GM19468 (cell line): Measurements from ENCODE around the gene NT5C3A.
"Not testable (repeated sequence)": the region's sequence is repeated elsewhere in the genome, so short reads cannot be mapped to it uniquely, and the experiment has no call there.

Experiments
- ATAC-seq: cut with Tn5 transposase; IDR thresholded peaks from one replicate; pipeline ENCODE4 v1.9.1; 2021; ENCODE audit warnings: mild to moderate bottlenecking, moderate library complexity, moderate number of reproducible peaks; ENCODE audit not compliant: unreplicated experiment; ENCODE audit errors: extremely low read depth

Gene NT5C3A

DNA sequence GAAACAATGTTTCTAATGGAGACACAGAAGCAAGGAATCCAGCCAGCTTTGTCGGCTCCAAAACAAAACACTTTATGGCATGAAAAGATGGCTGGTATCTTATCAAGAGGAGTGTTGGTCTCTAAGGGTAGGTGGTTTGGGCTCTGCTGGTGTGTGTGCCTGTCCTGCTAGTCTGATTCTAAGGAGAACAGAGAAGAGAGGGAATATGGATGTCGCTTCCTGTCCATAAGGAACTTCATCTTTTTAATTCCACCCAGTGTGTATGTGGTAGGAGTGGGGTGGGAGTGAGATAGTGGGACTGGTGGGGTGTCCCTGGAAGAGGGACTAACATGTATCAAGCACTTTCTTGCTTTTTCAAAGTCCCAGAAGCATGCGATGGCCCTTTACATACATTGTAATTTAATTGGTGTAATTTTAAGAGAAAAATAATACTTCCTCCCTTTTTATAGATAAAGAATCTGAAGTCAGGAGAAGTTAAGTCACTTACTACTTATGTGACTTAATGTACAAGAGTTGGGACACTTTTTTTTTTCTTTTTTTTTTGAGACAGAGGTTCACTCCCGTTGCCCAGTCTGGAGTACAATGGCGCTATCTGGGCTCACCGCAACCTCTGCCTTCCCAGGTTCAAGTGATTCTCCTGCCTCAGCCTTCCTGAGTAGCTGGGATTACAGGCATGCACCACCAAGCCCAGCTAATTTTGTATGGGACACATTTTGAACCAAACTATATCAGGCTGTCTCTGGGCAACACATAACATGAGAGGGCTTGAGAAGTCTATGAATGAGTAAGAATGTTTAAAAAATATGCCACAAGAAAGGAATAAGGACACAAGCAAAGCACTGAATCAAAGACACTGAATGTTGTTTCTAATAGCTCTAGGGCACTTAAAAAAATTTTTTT is 18.8 kb downstream of the NT5C3A start:
- no peak for ATAC-seq

DNA sequence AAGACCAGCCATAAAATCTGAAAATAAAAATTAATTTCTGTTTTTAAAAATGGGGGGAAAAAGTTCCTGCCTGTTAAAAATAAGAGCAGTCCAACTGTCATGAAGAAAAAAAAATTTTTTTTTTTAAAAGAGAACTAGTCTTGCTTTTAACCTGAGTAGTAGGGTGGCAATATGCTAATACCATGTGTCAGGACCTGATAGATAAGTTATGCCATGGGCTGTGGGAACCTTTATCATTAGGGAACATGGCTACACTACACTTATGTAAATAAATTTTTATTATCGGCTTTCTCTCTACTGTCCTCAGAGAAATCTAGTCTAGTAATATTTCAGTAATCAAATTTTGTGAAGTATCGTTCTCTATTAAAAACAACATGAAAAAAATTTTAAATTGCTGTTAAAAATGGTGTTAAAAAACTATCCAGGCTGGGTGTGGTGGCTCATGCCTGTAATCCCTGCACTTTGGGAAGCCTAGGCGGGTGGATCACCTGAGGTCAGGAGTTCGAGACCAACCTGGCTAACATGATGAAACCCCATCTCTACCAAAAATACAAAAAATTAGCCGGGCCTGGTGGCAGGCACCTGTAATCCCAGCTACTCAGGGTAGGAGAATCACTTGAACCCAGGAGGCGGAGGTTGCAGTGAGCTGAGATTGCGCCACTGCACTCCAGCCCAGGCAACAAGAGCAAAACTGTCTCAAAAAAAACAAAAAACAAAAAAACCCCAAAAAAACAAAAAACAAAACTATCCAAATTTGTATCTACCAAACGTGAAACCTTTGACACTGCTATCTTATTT is 20.7 kb downstream of the NT5C3A start:
- no peak for ATAC-seq

DNA sequence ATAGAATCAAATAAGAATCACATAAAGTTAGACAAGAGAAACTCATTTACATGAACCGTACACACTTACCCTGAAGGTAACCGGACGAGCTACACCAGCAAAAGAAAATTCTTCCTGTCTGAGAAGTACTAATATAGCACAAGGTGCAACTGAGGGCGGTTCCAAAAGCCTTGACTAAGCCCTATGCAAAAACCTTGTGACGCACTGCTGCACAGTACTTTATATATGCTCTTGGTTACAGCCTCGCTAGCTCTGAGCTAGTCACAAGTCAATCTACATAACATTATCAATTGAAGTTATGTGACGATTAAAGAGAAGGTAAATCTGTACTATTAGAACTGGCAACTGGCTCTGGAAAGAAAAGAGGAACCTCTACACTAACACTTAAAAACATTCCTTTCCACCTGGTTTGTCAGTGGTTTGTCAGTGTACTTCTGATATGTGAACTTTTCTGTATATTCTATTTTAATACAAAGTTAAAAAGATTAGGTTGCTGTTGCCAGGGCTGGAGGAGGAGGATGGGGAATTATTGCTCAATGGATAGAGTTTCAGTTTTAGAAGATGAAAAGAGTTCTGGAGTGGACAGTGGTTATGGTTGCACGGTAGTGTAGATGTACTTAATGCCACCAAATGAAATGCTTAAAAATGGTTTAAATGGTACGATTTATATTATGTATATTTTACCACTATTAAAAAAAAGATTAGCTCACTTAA is 21.6 kb downstream of the NT5C3A start:
- ATAC-seq, result peak; percentile 95

DNA sequence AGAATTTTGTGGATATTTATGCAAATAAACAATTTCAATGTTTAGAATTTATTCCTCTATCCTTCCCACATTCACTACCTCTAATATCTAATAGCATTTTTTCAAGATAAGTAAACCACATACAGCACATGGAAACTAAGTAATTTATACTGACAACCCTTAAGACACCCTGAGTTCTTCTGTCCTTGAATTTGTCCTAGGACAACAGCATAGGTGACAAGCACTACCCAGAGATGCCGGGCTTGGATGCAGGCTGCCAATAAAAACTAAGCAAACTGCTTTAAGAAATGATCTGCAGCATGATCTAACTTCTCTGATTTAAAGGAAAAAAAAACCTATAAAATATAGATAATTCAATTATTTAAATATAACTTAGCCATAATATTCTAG is 22.7 kb downstream of the NT5C3A start:
- no peak for ATAC-seq

DNA sequence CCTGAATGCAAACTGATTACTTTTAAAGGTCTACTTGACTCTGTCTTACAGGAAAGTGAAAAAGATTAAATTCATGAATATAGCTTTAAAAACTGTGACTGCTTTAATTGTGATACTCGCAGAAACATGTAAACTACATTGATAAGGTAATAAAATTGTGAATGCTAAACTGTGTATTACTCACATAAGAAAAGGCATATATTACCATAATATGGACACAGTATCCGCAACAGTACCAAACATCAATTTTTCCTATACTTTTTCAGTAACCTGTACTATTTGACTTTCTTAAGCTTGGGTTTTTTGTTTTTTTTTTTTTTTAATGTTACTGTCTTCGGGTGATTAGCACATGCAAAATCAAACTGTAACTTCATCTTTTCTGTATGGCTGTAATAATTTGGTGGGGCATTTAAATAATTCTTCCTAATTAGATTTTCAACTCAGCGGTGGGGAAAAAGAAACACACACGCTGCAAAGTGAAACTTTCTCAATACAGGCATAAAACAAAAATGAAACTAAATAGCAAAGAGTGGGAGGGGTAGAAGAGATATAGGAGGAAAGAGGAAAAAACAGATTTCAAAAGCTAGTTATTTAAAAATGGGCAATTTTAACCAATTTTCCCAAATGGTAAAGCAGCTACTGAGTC is 23.2 kb downstream of the NT5C3A start:
- ATAC-seq, result no peak

DNA sequence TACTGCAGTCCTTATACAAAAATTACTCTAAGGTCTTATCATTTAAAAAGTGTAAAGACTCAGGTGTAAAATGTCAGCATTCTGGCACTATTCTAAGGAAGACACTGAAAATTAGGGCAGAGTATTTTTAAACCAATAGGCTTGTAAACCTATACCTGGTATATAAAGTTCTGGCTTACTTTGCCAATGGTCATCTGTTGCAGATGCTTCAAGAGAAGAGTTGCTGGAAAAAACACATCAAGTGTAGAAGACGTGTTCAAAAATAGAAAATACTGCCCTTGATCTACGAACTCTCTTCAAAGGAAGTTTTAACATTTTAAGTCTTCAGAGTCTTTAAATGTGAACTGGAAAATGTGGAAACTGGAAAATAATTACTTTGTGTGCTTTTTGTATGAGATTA is 23.9 kb downstream of the NT5C3A start:
- ATAC-seq, result no peak

DNA sequence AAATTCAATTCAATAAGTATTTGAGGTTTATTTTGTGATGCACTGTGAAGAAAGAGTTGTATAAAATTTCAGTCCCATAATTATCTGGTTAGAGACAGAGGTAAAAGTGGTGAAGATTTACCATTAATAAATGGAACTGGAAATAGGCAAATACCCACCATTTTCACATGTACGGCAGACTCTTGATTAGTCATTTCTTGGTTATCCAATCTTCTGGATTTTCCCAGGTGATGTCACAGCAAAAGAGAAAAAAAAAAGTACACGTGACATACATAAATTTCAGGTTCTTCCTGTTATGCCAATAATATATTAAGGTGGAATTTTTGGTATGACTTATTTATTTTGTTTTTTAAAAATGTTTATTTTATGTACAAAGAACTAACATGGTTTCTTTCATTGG is 26.8 kb downstream of the NT5C3A start:
- ATAC-seq, result no peak

DNA sequence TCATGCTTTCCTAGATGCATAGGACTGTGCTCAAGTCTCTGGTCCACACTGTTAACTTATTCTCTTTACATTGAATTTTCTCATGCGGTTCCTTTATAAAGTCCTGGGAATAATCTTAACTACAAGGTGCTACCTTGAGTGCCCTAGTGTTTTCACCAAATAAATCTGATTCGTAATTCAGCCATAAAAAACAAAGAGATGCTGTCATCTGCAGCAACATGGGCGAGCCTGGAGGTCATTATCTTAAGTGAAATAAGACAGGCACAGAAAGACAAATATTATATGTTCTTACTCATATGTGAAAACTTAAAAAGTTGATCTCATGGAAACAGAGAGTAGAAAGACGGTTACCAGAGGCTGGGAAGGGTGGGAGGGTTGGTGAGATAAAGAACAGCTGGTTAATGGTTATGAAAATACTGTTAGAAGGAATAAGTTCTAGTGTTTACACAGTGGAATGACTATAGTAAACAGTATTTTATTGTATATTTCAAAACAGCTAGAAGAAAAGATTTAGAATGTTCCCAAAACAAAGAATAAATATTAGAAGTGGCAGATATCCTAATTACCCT is 38.3 kb downstream of the NT5C3A start:
- ATAC-seq, result no peak

DNA sequence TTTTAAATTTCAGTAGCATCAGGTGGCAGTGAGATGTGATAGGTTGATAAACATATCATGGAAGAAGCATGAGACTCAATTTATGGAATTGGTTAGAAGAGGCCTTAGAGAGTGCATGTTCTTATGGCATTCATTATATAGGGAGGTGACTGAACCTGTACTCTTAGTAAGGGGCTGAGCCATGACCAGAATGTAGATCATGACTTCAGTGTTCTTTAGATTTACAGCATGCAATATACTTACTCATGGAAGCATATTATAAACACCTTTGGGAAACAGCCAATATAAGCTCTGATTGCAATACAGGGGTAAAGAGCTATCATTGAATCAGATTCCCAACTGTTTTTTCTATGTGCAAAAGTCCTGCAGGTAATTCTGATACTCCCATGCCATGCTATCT is 50.2 kb downstream of the NT5C3A start:
- no peak for ATAC-seq

DNA sequence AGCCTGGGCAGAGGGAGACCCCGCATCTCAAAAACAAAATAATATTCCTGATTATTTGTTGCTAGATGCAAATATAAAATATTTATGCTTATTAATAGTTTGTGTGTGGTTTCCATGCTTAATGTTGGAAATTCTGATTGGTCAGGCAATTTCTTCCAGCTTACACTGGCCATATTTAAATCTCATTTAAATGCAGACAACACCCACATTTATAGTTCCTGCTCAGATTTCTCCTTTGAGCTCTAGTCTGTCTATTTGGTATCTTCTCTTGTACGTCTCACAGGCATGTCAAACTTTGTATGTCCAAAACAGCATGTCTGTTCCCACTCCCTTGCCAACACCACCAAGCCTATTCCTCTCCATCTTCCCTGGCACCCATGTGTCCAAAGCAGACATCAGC is 52.8 kb downstream of the NT5C3A start:
- ATAC-seq, result no peak

DNA sequence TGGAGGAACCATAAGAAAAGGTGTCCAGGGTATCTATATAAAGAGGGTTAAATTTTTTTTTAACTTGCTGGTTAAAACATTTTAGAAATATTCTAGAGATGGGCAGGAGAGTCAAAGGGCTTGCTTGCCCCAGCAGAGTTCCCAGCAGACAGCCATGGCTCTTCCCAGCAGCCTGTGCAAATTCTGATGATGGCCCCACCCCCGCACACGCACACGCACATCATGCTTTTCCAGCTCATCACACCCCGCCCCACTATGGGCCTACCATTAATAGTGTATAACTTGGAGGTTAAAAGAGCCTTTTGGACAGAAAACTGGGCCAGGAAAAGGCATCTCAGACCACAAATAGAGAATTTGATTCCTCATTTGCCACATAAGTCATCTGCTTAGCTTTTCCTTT is 56.9 kb downstream of the NT5C3A start:
- not testable (repeated sequence) for ATAC-seq

DNA sequence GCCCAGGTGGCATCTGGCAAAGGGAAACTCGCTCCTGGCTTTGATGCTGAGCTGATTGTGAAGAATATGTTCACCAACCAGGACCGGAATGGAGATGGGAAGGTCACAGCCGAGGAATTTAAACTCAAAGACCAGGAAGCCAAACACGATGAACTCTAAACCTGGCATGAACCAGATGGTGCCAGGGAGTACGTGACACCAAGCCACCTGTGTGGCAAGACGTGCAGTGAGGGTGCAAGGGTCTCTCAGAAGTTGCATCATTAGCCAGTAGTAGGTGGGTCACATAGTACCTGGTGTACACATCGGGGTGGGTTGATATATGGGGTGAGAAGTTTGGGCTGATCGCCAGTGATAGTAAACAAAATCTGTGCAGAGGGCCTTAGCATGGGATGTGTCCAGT is 57.4 kb downstream of the NT5C3A start:
- not testable (repeated sequence) for ATAC-seq

DNA sequence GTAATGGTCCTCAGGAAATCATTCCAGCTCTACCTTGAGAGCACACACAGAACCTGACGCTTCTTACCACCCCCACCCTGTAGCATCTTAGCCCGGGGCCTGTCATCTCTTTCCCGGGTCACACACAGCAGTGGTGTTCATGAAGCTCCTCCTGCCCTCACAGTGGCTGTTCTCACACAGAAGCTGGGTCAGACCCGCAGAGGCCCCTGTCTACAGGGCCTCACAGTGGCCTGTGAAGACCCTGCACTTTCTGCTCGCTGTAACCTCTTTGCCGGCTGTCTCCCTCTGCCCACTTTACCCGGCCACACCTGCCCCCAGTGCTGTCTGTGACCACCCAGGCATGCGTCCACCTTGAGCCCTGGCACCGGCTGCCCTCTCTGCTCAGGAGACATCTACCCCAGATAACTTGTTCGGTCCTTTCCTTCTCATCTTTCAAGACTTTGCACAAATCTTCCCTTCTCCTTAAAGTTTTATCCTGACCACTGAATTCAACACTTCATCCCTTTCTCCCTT is 58.4 kb downstream of the NT5C3A start:
- not testable (repeated sequence) for ATAC-seq

DNA sequence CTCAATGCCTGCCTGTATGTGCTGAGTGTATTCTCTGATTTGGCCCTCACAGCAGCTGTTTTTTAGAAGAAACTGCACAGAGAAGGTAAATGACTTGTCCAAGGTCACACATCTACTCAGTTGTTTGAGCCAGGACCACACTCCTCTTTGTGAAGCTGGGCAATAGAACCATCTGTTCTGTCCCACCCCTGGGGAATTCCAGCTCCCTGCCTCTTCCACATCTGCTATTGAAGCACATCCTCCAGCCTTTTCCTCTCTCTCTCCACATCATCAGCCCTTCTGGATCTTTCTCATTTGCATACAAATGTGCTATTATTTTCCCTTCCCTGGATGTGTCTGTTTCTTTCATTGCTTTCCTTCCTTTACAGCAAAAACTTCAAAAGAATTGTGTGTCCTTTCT is 59.5 kb downstream of the NT5C3A start:
- not testable (repeated sequence) for ATAC-seq

DNA sequence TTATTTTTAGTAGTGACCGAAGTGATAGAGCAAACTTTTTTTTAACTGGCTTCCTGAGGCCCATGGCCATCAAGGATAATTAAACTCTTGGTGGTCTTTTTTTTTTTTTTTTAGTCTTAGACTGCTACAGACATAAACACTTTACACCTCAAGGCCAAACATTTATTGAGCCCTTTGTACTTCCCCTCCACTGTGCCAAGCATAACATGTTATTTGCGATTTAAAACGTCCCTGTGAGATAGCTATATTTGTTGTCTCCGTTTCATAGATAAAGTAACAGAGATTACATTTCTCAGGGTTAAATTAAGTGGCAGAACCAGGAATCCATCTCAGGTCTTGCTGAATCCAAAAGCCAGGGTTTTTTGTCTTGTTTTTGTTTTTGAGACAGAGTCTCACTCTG is 63.2 kb downstream of the NT5C3A start:
- not testable (repeated sequence) for ATAC-seq

DNA sequence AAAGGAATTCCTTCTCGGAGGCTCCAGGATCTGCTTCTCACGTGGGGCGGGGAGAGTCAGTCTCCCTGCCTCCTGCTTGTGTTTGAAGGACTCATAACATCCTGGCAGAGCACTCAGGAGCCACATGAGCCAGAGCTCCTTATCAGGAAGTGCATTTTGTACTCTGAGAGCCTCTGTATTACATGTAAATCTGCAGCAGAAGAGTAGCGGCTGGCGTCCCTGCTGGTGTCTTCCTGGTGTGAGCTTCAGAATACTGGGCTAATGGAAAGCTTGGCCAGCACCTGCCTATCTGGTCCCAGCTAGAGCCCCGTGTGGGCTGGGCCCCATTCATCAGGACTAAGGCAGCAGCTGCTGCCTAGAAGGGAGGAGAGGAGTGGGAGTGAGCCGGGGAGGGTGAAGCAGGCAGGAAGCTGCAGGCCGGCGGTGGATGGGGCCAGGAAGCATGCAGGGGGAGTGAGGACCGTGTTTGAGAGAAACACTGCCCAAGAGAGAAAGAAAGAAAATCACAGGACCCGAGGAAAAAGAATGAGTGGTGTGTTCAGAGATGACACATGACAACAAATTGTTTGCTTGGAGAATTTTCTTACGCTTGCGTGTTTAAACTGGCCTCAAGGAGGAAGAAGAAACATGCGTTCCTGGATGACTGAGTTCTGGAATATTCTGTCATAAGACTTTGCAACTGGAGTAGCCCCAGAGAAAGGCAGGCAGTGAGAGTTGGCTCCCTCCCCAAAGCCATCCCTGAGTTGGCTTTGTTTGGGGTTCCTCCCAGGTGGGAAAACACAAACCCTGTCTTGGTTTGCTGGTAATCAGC is 64.0 kb downstream of the NT5C3A start:
- not testable (repeated sequence) for ATAC-seq

DNA sequence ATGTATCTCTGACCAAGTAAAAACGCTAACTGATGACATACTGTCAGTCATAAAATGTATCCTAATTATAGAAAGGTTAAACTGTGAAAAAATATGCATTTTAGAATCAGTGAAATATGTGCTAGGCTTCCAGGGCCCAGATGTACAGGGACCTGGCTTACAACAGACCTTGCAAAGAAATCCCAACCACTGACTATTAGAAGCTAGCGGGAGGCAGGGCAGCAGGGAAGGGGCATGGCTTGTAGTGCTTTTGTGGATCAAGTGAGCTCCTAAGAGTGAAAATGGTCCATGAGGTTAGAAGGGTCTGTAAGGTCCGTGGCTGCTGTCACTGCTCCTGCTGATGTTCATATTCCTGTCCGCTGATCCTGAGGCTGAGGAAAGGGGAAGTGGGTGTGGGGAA is 64.6 kb downstream of the NT5C3A start:
- not testable (repeated sequence) for ATAC-seq

DNA sequence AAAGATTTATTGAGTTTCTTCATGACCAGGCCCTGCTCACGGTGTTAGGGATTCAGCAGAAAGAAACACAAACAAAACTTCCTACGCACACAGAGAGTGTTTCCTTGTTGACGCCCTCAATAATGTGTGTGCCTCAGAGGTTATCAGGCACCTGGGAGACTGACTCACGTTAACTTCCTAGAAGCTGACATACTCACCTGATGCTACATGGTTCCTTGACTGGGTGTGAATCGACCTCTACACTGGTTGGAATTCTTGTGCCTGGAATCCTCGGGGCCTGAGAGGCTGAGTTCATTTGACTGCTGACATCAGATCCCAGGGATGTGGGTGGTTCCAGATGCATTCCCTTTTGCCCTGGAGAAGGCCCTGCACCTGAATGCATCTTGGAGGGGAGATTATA is 69.8 kb downstream of the NT5C3A start:
- ATAC-seq, result not testable (repeated sequence)
